SK-N-SH (cell line): ENCODE data around the gene PCSK5.

Source experiments
- ELF1 ChIP-seq: IDR thresholded peaks from 2 replicates; pipeline ENCODE4 v1.4.0; 2012
- EZH2phosphoT487 ChIP-seq: fragments of 200-600 bp; sonication (generic); IDR thresholded peaks from 2 replicates; pipeline ENCODE4 v1.6.1; 2017; ENCODE audit warnings: low read depth, mixed run types, mild to moderate bottlenecking, antibody characterized with exemption, moderate library complexity, borderline replicate concordance
- GATA2 ChIP-seq: sonication (generic); formaldehyde crosslinking; IDR thresholded peaks from 2 replicates; pipeline ENCODE4 v1.5.0; 2020; ENCODE audit warnings: mild to moderate bottlenecking, missing genetic modification reagents
- POLR2AphosphoS5 ChIP-seq: IDR thresholded peaks from 2 replicates; pipeline ENCODE4 v1.6.1; 2012; ENCODE audit warnings: low read depth, low read length
- RAD21 ChIP-seq: IDR thresholded peaks from 2 replicates; pipeline ENCODE4 v1.6.1; 2012; ENCODE audit warnings: mild to moderate bottlenecking, low read length
- RXRA ChIP-seq: IDR thresholded peaks from 2 replicates; pipeline ENCODE4 v1.4.0; 2012; ENCODE audit warnings: low read depth, mild to moderate bottlenecking, borderline replicate concordance
- TEAD4 ChIP-seq: IDR thresholded peaks from 2 replicates; pipeline ENCODE4 v1.4.0; 2012; ENCODE audit warnings: mild to moderate bottlenecking, borderline replicate concordance; ENCODE audit not compliant: insufficient read depth
- USF2 ChIP-seq: fragments of 150-350 bp; IDR thresholded peaks from 2 replicates; pipeline ENCODE4 v1.6.1; 2017; ENCODE audit warnings: antibody characterized with exemption, low read length, low read depth, borderline replicate concordance
- YY1 ChIP-seq: IDR thresholded peaks from 2 replicates; pipeline ENCODE4 v1.4.0; 2012; ENCODE audit warnings: low read depth, mild to moderate bottlenecking
- TF ChIP-seq, protein P1 (sequence below): fragments of 200-600 bp; sonication (generic); IDR thresholded peaks from 2 replicates; pipeline ENCODE4 v1.6.1; 2017; ENCODE audit warnings: antibody characterized with exemption, mild to moderate bottlenecking, moderate library complexity
- TF ChIP-seq, protein P2 (sequence below): IDR thresholded peaks from 2 replicates; pipeline ENCODE4 v1.6.1; 2012; ENCODE audit warnings: mild to moderate bottlenecking, low read depth, low read length, moderate library complexity
- TF ChIP-seq, protein P3 (sequence below): IDR thresholded peaks from 2 replicates; pipeline ENCODE4 v1.4.0; 2012; ENCODE audit warnings: low read depth

DNA sequence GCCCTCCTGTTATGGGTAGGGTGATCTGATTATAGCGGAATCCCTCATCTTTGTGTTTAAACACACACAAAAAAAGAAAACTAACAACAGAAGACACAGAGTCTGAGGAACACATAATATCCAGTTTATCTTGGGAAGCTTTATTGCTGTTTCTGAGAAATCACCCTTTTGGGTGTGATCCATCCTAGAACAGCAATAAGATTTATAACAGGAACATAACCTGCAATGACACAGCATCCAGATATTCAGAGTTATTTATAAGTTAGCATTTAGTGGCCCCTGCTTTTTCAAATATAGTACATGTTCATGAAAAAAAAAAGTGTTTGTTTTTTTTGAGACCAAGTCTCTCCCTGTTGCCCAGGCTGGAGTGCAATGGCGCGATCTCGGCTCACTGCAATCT, 423.8 kb downstream of the PCSK5 start:
- TF ChIP-seq RXRA (no peak), EZH2phosphoT487 (no peak), YY1 (no peak), GATA2 (CRISPR knock-in tag) (no peak), POLR2AphosphoS5 (no peak), ELF1 (no peak), USF2 (no peak), RAD21 (no peak), TEAD4 (no peak)
- TF ChIP-seq, protein P1, sequence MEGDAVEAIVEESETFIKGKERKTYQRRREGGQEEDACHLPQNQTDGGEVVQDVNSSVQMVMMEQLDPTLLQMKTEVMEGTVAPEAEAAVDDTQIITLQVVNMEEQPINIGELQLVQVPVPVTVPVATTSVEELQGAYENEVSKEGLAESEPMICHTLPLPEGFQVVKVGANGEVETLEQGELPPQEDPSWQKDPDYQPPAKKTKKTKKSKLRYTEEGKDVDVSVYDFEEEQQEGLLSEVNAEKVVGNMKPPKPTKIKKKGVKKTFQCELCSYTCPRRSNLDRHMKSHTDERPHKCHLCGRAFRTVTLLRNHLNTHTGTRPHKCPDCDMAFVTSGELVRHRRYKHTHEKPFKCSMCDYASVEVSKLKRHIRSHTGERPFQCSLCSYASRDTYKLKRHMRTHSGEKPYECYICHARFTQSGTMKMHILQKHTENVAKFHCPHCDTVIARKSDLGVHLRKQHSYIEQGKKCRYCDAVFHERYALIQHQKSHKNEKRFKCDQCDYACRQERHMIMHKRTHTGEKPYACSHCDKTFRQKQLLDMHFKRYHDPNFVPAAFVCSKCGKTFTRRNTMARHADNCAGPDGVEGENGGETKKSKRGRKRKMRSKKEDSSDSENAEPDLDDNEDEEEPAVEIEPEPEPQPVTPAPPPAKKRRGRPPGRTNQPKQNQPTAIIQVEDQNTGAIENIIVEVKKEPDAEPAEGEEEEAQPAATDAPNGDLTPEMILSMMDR: no peak
- TF ChIP-seq, protein P2, sequence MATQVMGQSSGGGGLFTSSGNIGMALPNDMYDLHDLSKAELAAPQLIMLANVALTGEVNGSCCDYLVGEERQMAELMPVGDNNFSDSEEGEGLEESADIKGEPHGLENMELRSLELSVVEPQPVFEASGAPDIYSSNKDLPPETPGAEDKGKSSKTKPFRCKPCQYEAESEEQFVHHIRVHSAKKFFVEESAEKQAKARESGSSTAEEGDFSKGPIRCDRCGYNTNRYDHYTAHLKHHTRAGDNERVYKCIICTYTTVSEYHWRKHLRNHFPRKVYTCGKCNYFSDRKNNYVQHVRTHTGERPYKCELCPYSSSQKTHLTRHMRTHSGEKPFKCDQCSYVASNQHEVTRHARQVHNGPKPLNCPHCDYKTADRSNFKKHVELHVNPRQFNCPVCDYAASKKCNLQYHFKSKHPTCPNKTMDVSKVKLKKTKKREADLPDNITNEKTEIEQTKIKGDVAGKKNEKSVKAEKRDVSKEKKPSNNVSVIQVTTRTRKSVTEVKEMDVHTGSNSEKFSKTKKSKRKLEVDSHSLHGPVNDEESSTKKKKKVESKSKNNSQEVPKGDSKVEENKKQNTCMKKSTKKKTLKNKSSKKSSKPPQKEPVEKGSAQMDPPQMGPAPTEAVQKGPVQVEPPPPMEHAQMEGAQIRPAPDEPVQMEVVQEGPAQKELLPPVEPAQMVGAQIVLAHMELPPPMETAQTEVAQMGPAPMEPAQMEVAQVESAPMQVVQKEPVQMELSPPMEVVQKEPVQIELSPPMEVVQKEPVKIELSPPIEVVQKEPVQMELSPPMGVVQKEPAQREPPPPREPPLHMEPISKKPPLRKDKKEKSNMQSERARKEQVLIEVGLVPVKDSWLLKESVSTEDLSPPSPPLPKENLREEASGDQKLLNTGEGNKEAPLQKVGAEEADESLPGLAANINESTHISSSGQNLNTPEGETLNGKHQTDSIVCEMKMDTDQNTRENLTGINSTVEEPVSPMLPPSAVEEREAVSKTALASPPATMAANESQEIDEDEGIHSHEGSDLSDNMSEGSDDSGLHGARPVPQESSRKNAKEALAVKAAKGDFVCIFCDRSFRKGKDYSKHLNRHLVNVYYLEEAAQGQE: no peak
- TF ChIP-seq, protein P3, sequence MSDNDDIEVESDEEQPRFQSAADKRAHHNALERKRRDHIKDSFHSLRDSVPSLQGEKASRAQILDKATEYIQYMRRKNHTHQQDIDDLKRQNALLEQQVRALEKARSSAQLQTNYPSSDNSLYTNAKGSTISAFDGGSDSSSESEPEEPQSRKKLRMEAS: no peak
